Measurements from ENCODE around the gene PI4KA. TPM values are rescaled to one million over a fixed set of nuclear protein-coding genes. Genes with fewer than 3 reads are reported as not detected.

Gene PI4KA
- total RNA-seq, 6 donors from 2014 or later = 68.6 to 251 (median 89.5) TPM

GRCh38 chr22:20885557-20886323 is 27.1 kb upstream of the PI4KA start:
- WGBS, 2 donors = 25 to 26% methylated on average over 10 of the region's 10 CpGs
- H3K36me3 ChIP-seq = peaks cover 20 to 81% (median 61%) of the 10 kb centered on the region in 4 donors
- no peak for TF ChIP-seq POLR2AphosphoS5 (IDR thresholded peaks at IDR 0.05)
- TF ChIP-seq POLR2A (IDR thresholded peaks at IDR 0.05) = peak in 2 of 4 donors; percentile 9 to 14
- TF ChIP-seq EP300 (IDR thresholded peaks at IDR 0.05) = no peak
- TF ChIP-seq CTCF (IDR thresholded peaks at IDR 0.05) = peak; percentile 68 to 96 (median 92)
- peak overlapping the region; percentile 47 to 69 (median 62) for H3K27ac ChIP-seq
- DNase-seq (peak; percentile 70 to 89), ATAC-seq (ENCODE audit: low FRiP score in 2 of 2) (peak; percentile 96 to 97)
- no peaks in the 10 kb centered on the region for H3K9me3 ChIP-seq
- peaks cover 0 to 8% (median 6%) of the 10 kb centered on the region in 4 donors for H3K4me1 ChIP-seq
- H3K4me3 ChIP-seq = peak overlapping the region in 1 of 4 donors; percentile 13
- H3K27me3 ChIP-seq = no peaks in the 10 kb centered on the region

- Histone ChIP-seq H3K4me1 (peaks cover 0 to 8% (median 6%) of the 10 kb centered on the region in 4 donors), H3K27ac (peak overlapping the region; percentile 47 to 69 (median 62)), H3K27me3 (no peaks in the 10 kb centered on the region), H3K36me3 (peaks cover 20 to 85% (median 60%) of the 10 kb centered on the region in 4 donors), H3K4me3 (peak overlapping the region in 1 of 4 donors; percentile 13), H3K9me3 (no peaks in the 10 kb centered on the region)
- TF ChIP-seq EP300 (IDR thresholded peaks at IDR 0.05) (no peak), POLR2AphosphoS5 (IDR thresholded peaks at IDR 0.05) (no peak), CTCF (IDR thresholded peaks at IDR 0.05) (no peak), POLR2A (IDR thresholded peaks at IDR 0.05) (no peak)
- 68 to 75% methylated on average over 8 of the region's 8 CpGs for WGBS, 2 donors
- DNase-seq = no peak
- ATAC-seq (ENCODE audit: low FRiP score in 2 of 2) = no peak
Observed at GRCh38 chr22:20885017-20885556, 26.5 kb upstream of the PI4KA start.

- peaks cover 17 to 79% (median 57%) of the 10 kb centered on the region in 4 donors for H3K36me3 ChIP-seq
- H3K27me3 ChIP-seq = no peaks in the 10 kb centered on the region
- no peak overlapping the region for H3K27ac ChIP-seq
- DNase-seq (no peak), ATAC-seq (ENCODE audit: low FRiP score in 2 of 2) (no peak)
- H3K4me1 ChIP-seq = peaks cover 0 to 8% (median 6%) of the 10 kb centered on the region in 4 donors
- no peaks in the 10 kb centered on the region for H3K9me3 ChIP-seq
- TF ChIP-seq POLR2A (IDR thresholded peaks at IDR 0.05) (no peak), EP300 (IDR thresholded peaks at IDR 0.05) (no peak), CTCF (IDR thresholded peaks at IDR 0.05) (no peak), POLR2AphosphoS5 (IDR thresholded peaks at IDR 0.05) (no peak)
- no peak overlapping the region for H3K4me3 ChIP-seq
- WGBS, 2 donors = 78 to 79% methylated on average over 4 of the region's 4 CpGs
Observed at GRCh38 chr22:20884454-20884853, 25.8 kb upstream of the PI4KA start.

GRCh38 chr22:20882855-20883254 is 24.2 kb upstream of the PI4KA start:
- ATAC-seq (ENCODE audit: low FRiP score in 2 of 2) (no peak), DNase-seq (no peak)
- H3K4me3 ChIP-seq = no peak overlapping the region
- no peaks in the 10 kb centered on the region for H3K9me3 ChIP-seq
- H3K4me1 ChIP-seq = peaks cover 0 to 8% (median 6%) of the 10 kb centered on the region in 4 donors
- 85 to 94% methylated on average over 6 of the region's 6 CpGs for WGBS, 2 donors
- no peak overlapping the region for H3K27ac ChIP-seq
- H3K36me3 ChIP-seq = peaks cover 11 to 66% (median 44%) of the 10 kb centered on the region in 4 donors
- TF ChIP-seq EP300 (IDR thresholded peaks at IDR 0.05) (no peak), POLR2AphosphoS5 (IDR thresholded peaks at IDR 0.05) (no peak), CTCF (IDR thresholded peaks at IDR 0.05) (no peak), POLR2A (IDR thresholded peaks at IDR 0.05) (no peak)
- H3K27me3 ChIP-seq = no peaks in the 10 kb centered on the region

All from upper lobe of left lung (tissue), 6 donors.